Measurements from ENCODE around the gene NKAPD1. TPM values are rescaled to one million over a fixed set of nuclear protein-coding genes. Genes with fewer than 3 reads are reported as not detected.

Gene NKAPD1
- total and polyA plus RNA-seq, 2 of the 13 experiments (the other 11 are each of a cell fraction or from before 2014, with no cell fraction given): 11.2 to 22.5 TPM

DNA sequence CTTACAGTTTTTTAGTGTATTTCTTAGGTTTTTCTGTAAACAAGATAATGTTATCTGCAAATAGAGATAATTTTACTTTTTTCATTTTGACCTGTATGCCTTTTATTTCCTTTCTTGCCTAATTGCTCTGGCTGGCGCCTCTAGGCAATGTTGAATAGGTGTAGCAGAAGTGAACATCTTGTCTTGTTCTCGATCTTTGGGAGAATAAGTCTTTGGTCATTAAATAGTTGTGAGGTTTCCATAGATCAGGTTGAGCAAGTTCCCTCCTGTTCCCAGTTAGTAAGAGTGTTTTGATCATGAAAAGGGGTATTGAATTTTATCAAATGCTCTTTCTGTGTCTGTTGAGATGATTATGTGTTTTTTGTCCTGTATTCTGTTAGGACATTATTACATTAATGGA lies 24.3 kb upstream of the NKAPD1 start:
- no TSS peak for BruUV-seq (replicated peaks)
- no peak overlapping the region for H3K4me2 ChIP-seq (ENCODE audit: low read depth, low read length)
- no peak for DNase-seq (ENCODE audit: low spot score)
- H3K79me2 ChIP-seq (ENCODE audit: insufficient read depth, low read length): peaks cover 5% of the 10 kb centered on the region
- no peaks in the 10 kb centered on the region for H3K9me3 ChIP-seq (ENCODE audit: low read length)
- no peaks in the 10 kb centered on the region for H3K4me1 ChIP-seq (ENCODE audit: insufficient read depth, low read length)
- ChIA-PET CTCF (ENCODE audit: low intra/inter-chr PET ratio, low total read pairs) (no interaction called here), POLR2A (no interaction called here)
- in situ Hi-C loops (cut with HindIII; ENCODE audit: extremely low pct_ligation_motif_present, low pct_unique_long_range_greater_than_20kb) (no loop called here), intact Hi-C loops (cut with micrococcal nuclease; ENCODE audit: unreplicated experiment) (no loop called here)
- H2AFZ ChIP-seq (ENCODE audit: low read length): no peak overlapping the region
- no peak for FAIRE-seq
- H3K27ac ChIP-seq (ENCODE audit: extremely low read length, insufficient read depth, low read length): no peak overlapping the region
- WGBS (ENCODE audit: low lambda C conversion rate): 48% methylated on average over 2 of the region's 2 CpGs
- no peaks in the 10 kb centered on the region for H3K27me3 ChIP-seq (ENCODE audit: control insufficient read depth in 1 of 2, insufficient read depth in 2 of 2, low read length in 2 of 2)
- no peak overlapping the region for H3K4me3 ChIP-seq (replicated peaks in 1 of 3; ENCODE audit: insufficient read depth in 1 of 3, low read depth in 2 of 3, low read length in 3 of 3)
- TF ChIP-seq ZFP37 (CRISPR knock-in tag; IDR thresholded peaks at IDR 0.05; ENCODE audit: borderline replicate concordance) (no peak), RXRB (CRISPR knock-in tag; IDR thresholded peaks at IDR 0.05; ENCODE audit: borderline replicate concordance) (no peak), HCFC1 (IDR thresholded peaks at IDR 0.05; ENCODE audit: low read depth, low read length) (no peak), ATAD3A (CRISPR knock-in tag; IDR thresholded peaks at IDR 0.05) (no peak), ZNF496 (CRISPR knock-in tag; IDR thresholded peaks at IDR 0.05; ENCODE audit: insufficient replicate concordance) (no peak), SALL1 (CRISPR knock-in tag; IDR thresholded peaks at IDR 0.05) (no peak), MED1 (CRISPR knock-in tag; IDR thresholded peaks at IDR 0.05) (no peak)
- TF ChIP-seq, protein P1, sequence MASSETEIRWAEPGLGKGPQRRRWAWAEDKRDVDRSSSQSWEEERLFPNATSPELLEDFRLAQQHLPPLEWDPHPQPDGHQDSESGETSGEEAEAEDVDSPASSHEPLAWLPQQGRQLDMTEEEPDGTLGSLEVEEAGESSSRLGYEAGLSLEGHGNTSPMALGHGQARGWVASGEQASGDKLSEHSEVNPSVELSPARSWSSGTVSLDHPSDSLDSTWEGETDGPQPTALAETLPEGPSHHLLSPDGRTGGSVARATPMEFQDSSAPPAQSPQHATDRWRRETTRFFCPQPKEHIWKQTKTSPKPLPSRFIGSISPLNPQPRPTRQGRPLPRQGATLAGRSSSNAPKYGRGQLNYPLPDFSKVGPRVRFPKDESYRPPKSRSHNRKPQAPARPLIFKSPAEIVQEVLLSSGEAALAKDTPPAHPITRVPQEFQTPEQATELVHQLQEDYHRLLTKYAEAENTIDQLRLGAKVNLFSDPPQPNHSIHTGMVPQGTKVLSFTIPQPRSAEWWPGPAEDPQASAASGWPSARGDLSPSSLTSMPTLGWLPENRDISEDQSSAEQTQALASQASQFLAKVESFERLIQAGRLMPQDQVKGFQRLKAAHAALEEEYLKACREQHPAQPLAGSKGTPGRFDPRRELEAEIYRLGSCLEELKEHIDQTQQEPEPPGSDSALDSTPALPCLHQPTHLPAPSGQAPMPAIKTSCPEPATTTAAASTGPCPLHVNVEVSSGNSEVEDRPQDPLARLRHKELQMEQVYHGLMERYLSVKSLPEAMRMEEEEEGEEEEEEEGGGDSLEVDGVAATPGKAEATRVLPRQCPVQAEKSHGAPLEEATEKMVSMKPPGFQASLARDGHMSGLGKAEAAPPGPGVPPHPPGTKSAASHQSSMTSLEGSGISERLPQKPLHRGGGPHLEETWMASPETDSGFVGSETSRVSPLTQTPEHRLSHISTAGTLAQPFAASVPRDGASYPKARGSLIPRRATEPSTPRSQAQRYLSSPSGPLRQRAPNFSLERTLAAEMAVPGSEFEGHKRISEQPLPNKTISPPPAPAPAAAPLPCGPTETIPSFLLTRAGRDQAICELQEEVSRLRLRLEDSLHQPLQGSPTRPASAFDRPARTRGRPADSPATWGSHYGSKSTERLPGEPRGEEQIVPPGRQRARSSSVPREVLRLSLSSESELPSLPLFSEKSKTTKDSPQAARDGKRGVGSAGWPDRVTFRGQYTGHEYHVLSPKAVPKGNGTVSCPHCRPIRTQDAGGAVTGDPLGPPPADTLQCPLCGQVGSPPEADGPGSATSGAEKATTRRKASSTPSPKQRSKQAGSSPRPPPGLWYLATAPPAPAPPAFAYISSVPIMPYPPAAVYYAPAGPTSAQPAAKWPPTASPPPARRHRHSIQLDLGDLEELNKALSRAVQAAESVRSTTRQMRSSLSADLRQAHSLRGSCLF (CRISPR knock-in tag; IDR thresholded peaks at IDR 0.05; ENCODE audit: borderline replicate concordance): no peak
- TF ChIP-seq, protein P2, sequence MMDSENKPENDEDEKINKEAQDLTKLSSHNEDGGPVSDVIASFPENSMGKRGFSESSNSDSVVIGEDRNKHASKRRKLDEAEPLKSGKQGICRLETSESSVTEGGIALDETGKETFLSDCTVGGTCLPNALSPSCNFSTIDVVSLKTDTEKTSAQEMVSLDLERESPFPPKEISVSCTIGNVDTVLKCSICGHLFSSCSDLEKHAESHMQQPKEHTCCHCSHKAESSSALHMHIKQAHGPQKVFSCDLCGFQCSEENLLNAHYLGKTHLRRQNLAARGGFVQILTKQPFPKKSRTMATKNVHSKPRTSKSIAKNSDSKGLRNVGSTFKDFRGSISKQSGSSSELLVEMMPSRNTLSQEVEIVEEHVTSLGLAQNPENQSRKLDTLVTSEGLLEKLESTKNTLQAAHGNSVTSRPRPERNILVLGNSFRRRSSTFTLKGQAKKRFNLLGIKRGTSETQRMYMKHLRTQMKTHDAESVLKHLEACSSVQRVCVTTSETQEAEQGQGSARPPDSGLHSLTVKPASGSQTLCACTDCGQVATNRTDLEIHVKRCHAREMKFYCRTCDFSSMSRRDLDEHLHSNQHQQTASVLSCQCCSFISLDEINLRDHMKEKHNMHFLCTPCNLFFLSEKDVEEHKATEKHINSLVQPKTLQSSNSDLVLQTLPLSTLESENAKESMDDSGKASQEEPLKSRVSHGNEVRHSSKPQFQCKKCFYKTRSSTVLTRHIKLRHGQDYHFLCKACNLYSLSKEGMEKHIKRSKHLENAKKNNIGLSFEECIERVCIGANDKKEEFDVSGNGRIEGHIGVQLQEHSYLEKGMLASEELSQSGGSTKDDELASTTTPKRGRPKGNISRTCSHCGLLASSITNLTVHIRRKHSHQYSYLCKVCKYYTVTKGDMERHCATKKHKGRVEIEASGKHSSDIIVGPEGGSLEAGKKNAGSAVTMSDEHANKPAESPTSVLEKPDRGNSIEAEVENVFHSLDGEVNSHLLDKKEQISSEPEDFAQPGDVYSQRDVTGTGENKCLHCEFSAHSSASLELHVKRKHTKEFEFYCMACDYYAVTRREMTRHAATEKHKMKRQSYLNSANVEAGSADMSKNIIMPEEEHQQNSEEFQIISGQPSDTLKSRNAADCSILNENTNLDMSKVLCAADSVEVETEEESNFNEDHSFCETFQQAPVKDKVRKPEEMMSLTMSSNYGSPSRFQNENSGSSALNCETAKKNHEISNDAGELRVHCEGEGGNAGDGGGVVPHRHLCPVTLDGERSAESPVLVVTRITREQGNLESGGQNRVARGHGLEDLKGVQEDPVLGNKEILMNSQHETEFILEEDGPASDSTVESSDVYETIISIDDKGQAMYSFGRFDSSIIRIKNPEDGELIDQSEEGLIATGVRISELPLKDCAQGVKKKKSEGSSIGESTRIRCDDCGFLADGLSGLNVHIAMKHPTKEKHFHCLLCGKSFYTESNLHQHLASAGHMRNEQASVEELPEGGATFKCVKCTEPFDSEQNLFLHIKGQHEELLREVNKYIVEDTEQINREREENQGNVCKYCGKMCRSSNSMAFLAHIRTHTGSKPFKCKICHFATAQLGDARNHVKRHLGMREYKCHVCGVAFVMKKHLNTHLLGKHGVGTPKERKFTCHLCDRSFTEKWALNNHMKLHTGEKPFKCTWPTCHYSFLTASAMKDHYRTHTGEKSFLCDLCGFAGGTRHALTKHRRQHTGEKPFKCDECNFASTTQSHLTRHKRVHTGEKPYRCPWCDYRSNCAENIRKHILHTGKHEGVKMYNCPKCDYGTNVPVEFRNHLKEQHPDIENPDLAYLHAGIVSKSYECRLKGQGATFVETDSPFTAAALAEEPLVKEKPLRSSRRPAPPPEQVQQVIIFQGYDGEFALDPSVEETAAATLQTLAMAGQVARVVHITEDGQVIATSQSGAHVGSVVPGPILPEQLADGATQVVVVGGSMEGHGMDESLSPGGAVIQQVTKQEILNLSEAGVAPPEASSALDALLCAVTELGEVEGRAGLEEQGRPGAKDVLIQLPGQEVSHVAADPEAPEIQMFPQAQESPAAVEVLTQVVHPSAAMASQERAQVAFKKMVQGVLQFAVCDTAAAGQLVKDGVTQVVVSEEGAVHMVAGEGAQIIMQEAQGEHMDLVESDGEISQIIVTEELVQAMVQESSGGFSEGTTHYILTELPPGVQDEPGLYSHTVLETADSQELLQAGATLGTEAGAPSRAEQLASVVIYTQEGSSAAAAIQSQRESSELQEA (CRISPR knock-in tag; IDR thresholded peaks at IDR 0.05; ENCODE audit: not compliant biosample characterization): no peak
- peaks cover 6 to 58% of the 10 kb centered on the region in 2 experiments for H3K36me3 ChIP-seq (replicated peaks in 1 of 2; ENCODE audit: control insufficient read depth in 1 of 2, insufficient read depth in 2 of 2, low read length in 2 of 2)
- ATAC-seq: no peak
- no peaks in the 10 kb centered on the region for H4K20me1 ChIP-seq (ENCODE audit: insufficient read depth, low read length)
- H3K9ac ChIP-seq (ENCODE audit: insufficient read depth, low read depth, low read length): no peak overlapping the region
